IMR-90 (cell line): ENCODE data around the gene TSPEAR. TPM values are rescaled to one million over a fixed set of nuclear protein-coding genes. Genes with fewer than 3 reads are reported as not detected.

Experiments
- ATAC-seq: fragments of 200-7000 bp; cut with Tn5 transposase; 2 replicates; pipeline ENCODE4 v1.9.1; 2020; ENCODE audit warnings: low read depth, mild to moderate bottlenecking, moderate library complexity
- BruUV-seq: library from RNA; stranded (reverse); fragments of 400-500 nt; replicated peaks from 2 replicates; lab custom pipeline; 2021; lab: Mats Ljungman, UMichigan
- CTCF ChIA-PET: fragments of 300-600 bp; formaldehyde crosslinking; extraction: SDS; loops from one replicate; lab custom pipeline; 2021; ENCODE audit warnings: antibody characterized with exemption; lab: Yijun Ruan, JAX
- POLR2A ChIA-PET: fragments of 300-600 bp; sonication (Branson Sonifier 250); formaldehyde crosslinking; loops from one replicate; lab custom pipeline; 2022; ENCODE audit warnings: antibody characterized with exemption; ENCODE audit not compliant: unreplicated experiment; lab: Charles Lee
- DNase-seq: peaks from one replicate; pipeline ENCODE4 v3.0.0; 2013
- H2AFZ ChIP-seq: replicated peaks from 2 replicates; pipeline ENCODE3; 2013; ENCODE audit warnings: low read length, mild to moderate bottlenecking; ENCODE audit not compliant: poor library complexity
- H2AK5ac ChIP-seq: 2 replicates; pipeline ENCODE4 v1.6.1; 2013; ENCODE audit warnings: low read depth, low read length, inconsistent platforms
- H2AK9ac ChIP-seq: replicated peaks from 2 replicates; pipeline ENCODE3; 2013; ENCODE audit warnings: mild to moderate bottlenecking, low read depth, low read length, moderate library complexity; ENCODE audit not compliant: poor library complexity
- H2BK120ac ChIP-seq: 2 replicates; pipeline ENCODE4 v1.6.1; 2013; ENCODE audit warnings: low read depth, low read length, inconsistent platforms
- H2BK15ac ChIP-seq: 3 replicates; pipeline ENCODE4 v1.6.1; 2013; ENCODE audit warnings: low read depth, low read length, inconsistent platforms
- H2BK20ac ChIP-seq: 2 replicates; pipeline ENCODE4 v1.6.1; 2013; ENCODE audit warnings: low read depth, mild to moderate bottlenecking, inconsistent platforms, low read length, moderate library complexity
- H2BK5ac ChIP-seq: 2 replicates; pipeline ENCODE4 v1.6.1; 2013; ENCODE audit warnings: mild to moderate bottlenecking, low read depth, low read length, inconsistent platforms; ENCODE audit not compliant: poor library complexity, severe bottlenecking
- H3K14ac ChIP-seq: replicated peaks from 2 replicates; pipeline ENCODE4 v1.6.1; 2013; ENCODE audit warnings: low read depth, low read length, inconsistent platforms
- H3K18ac ChIP-seq: 2 replicates; pipeline ENCODE4 v1.6.1; 2013; ENCODE audit warnings: low read depth, low read length, control low read depth
- H3K23ac ChIP-seq: 2 replicates; pipeline ENCODE4 v1.6.1; 2013; ENCODE audit warnings: low read depth, low read length, inconsistent platforms
- H3K27ac ChIP-seq: 2 replicates; pipeline ENCODE4 v1.5.1; 2013; ENCODE audit warnings: mild to moderate bottlenecking, control low read depth, low read length; ENCODE audit not compliant: insufficient read depth
- H3K27me3 ChIP-seq: 2 replicates; pipeline ENCODE4 v1.6.1; 2013; ENCODE audit warnings: low read length; ENCODE audit not compliant: control insufficient read depth, insufficient read depth
- H3K36me3 ChIP-seq: 2 replicates; pipeline ENCODE4 v1.6.1; 2013; ENCODE audit warnings: low read length, mixed read lengths; ENCODE audit not compliant: control insufficient read depth, insufficient read depth
- H3K4ac ChIP-seq: 2 replicates; pipeline ENCODE4 v1.6.1; 2013; ENCODE audit warnings: low read depth, low read length, inconsistent platforms
- H3K4me1 ChIP-seq: 2 replicates; pipeline ENCODE4 v1.6.1; 2013; ENCODE audit warnings: low read length, mixed read lengths; ENCODE audit not compliant: control insufficient read depth, insufficient read depth
- H3K4me2 ChIP-seq: 2 replicates; pipeline ENCODE4 v1.6.1; 2013; ENCODE audit warnings: low read depth, mild to moderate bottlenecking, control low read depth, low read length, moderate library complexity
- H3K4me3 ChIP-seq: 2 replicates; pipeline ENCODE4 v1.5.1; 2013; ENCODE audit warnings: low read depth, mild to moderate bottlenecking, control low read depth, low read length, moderate library complexity; ENCODE audit not compliant: insufficient read depth
- H3K56ac ChIP-seq: 2 replicates; pipeline ENCODE4 v1.6.1; 2013; ENCODE audit warnings: low read length, inconsistent platforms; ENCODE audit not compliant: insufficient read depth; ENCODE audit errors: extremely low read depth
- H3K79me1 ChIP-seq, 2 experiments: 2 replicates each; pipeline ENCODE4 v1.6.1; 2013; ENCODE audit warnings: low read length in 2 of 2, inconsistent platforms in 1 of 2, low read depth in 1 of 2
- H3K9ac ChIP-seq: 2 replicates; pipeline ENCODE4 v1.6.1; 2013; ENCODE audit warnings: low read depth, low read length, control low read depth
- H3K9me1 ChIP-seq: 2 replicates; pipeline ENCODE4 v1.6.1; 2013; ENCODE audit warnings: low read length, inconsistent platforms; ENCODE audit not compliant: insufficient read depth
- H3K9me3 ChIP-seq: 2 replicates; pipeline ENCODE4 v1.6.1; 2013; ENCODE audit warnings: low read length; ENCODE audit not compliant: control insufficient read depth, insufficient read depth
- H4K20me1 ChIP-seq: 2 replicates; pipeline ENCODE4 v1.6.1; 2013; ENCODE audit warnings: low read length, inconsistent platforms; ENCODE audit not compliant: insufficient read depth
- H4K5ac ChIP-seq: 2 replicates; pipeline ENCODE4 v1.6.1; 2013; ENCODE audit warnings: mild to moderate bottlenecking, low read depth, low read length, control low read depth
- H4K8ac ChIP-seq, 2 experiments: 2 replicates each; pipeline ENCODE4 v1.6.1; 2013; ENCODE audit warnings: low read depth in 2 of 2, low read length in 2 of 2, control low read depth in 1 of 2, inconsistent platforms in 1 of 2
- H4K91ac ChIP-seq: 2 replicates; pipeline ENCODE4 v1.6.1; 2013; ENCODE audit warnings: low read depth, low read length, inconsistent platforms; ENCODE audit not compliant: insufficient read depth
- BHLHE40 ChIP-seq: fragments of 150-350 bp; IDR thresholded peaks from 2 replicates; pipeline ENCODE4 v1.6.1; 2016; ENCODE audit warnings: mild to moderate bottlenecking, low read depth, low read length
- CEBPB ChIP-seq: IDR thresholded peaks from 2 replicates; pipeline ENCODE4 v1.6.1; 2012; ENCODE audit warnings: low read depth, low read length, improper control_type of control experiment
- CHD1 ChIP-seq: IDR thresholded peaks from 2 replicates; pipeline ENCODE4 v1.6.1; 2012; ENCODE audit warnings: low read depth, low read length, improper control_type of control experiment
- ELK1 ChIP-seq: fragments of 150-350 bp; IDR thresholded peaks from 2 replicates; pipeline ENCODE4 v1.6.1; 2016; ENCODE audit warnings: low read depth, mild to moderate bottlenecking, low read length, moderate library complexity, borderline replicate concordance
- FOS ChIP-seq: fragments of 150-350 bp; IDR thresholded peaks from 2 replicates; pipeline ENCODE4 v1.6.1; 2016; ENCODE audit warnings: low read depth, low read length
- MAFK ChIP-seq: IDR thresholded peaks from 2 replicates; pipeline ENCODE4 v1.6.1; 2012; ENCODE audit warnings: low read depth, low read length, improper control_type of control experiment
- MAZ ChIP-seq: IDR thresholded peaks from 2 replicates; pipeline ENCODE4 v1.6.1; 2012; ENCODE audit warnings: low read depth, mild to moderate bottlenecking, low read length, improper control_type of control experiment, moderate library complexity, borderline replicate concordance
- MXI1 ChIP-seq: IDR thresholded peaks from 2 replicates; pipeline ENCODE4 v1.6.1; 2012; ENCODE audit warnings: low read depth, mild to moderate bottlenecking, low read length, moderate library complexity, borderline replicate concordance
- NFE2L2 ChIP-seq: fragments of 150-350 bp; IDR thresholded peaks from 2 replicates; pipeline ENCODE4 v1.6.1; 2016; ENCODE audit warnings: low read depth, mild to moderate bottlenecking, low read length
- POLR2A ChIP-seq: IDR thresholded peaks from 2 replicates; pipeline ENCODE4 v1.6.1; 2012; ENCODE audit warnings: mild to moderate bottlenecking, low read depth, low read length
- RAD21 ChIP-seq: IDR thresholded peaks from 2 replicates; pipeline ENCODE4 v1.6.1; 2012; ENCODE audit warnings: low read length, improper control_type of control experiment
- RCOR1 ChIP-seq: IDR thresholded peaks from 2 replicates; pipeline ENCODE4 v1.6.1; 2012; ENCODE audit warnings: mild to moderate bottlenecking, low read length, improper control_type of control experiment; ENCODE audit not compliant: insufficient replicate concordance
- RFX5 ChIP-seq: IDR thresholded peaks from 2 replicates; pipeline ENCODE4 v1.8.0; 2012; ENCODE audit warnings: low read depth, mild to moderate bottlenecking, low read length, moderate library complexity
- SMC3 ChIP-seq: fragments of 150-350 bp; IDR thresholded peaks from 2 replicates; pipeline ENCODE4 v1.6.1; 2016; ENCODE audit warnings: low read depth, mild to moderate bottlenecking, antibody characterized with exemption, low read length, moderate library complexity
- WGBS, 2 experiments: methylation state at CpG; one replicate each; pipeline versions ENCODE4 v1.1.5 to v1.1.7; 2013; ENCODE audit warnings: missing lambda C conversion rate in 2 of 2; ENCODE audit not compliant: insufficient read length in 1 of 2; ENCODE audit errors: extremely low coverage in 2 of 2; 5-methylcytosine and 5-hydroxymethylcytosine counted together
- dilution Hi-C: fragments of 300-500 bp; cut with HindIII; formaldehyde crosslinking; loops from one replicate; pipeline ENCODE4 v1.14.3; 2018; ENCODE audit warnings: low sequenced_read_pairs; ENCODE audit not compliant: unreplicated experiment
- in situ Hi-C: fragments of 300-500 bp; cut with MboI; formaldehyde crosslinking; loops from 3 replicates; pipeline ENCODE4 v1.14.3; 2019; ENCODE audit warnings: low sequenced_read_pairs, inconsistent platforms, mixed read lengths
- intact Hi-C: fragments of 100-400 bp; cut with micrococcal nuclease; formaldehyde crosslinking; loops from 2 replicates; pipeline ENCODE4 v1.10.0; 2022
- polyA plus RNA-seq, 3 experiments: library from polyadenylated mRNA; depleted of rRNA; stranded (reverse); fragments of >200 nt; gene quantifications; 2 replicates each; pipeline ENCODE4 v1.2.3, GENCODE V29; 2012; ENCODE audit warnings: low replicate concordance in 1 of 3
- total RNA-seq: library from RNA; depleted of rRNA; stranded (reverse); fragments of >200 nt; gene quantifications from 2 replicates; pipeline ENCODE4 v1.2.3, GENCODE V29; 2012
- TF ChIP-seq, protein P1 (sequence below): conservative IDR thresholded peaks from 2 replicates; pipeline ENCODE4 v1.5.1; 2012; ENCODE audit warnings: mild to moderate bottlenecking, low read depth, low read length, improper control_type of control experiment
- TF ChIP-seq, protein P2 (sequence below): fragments of 150-350 bp; IDR thresholded peaks from 2 replicates; pipeline ENCODE4 v1.6.1; 2017; ENCODE audit warnings: mild to moderate bottlenecking, antibody characterized with exemption, low read length, low read depth

TSPEAR gene
- total and polyA plus RNA-seq, 2 of the 4 experiments (the other 2 are of a cell fraction): not detected

GRCh38 chr21:44753357-44753756 is 42.0 kb upstream of the TSPEAR start:
- Histone ChIP-seq H4K8ac (no peak overlapping the region), H4K91ac (no peak overlapping the region), H2BK20ac (no peak overlapping the region), H2BK5ac (no peak overlapping the region), H3K18ac (no peak overlapping the region), H3K36me3 (no peaks in the 10 kb centered on the region), H2AK5ac (no peak overlapping the region), H3K9me1 (peaks cover 2% of the 10 kb centered on the region; the same call in 1 of the 2 replicates), H2AK9ac (no peak overlapping the region), H3K27me3 (peaks cover 33% of the 10 kb centered on the region), H3K4me1 (no peaks in the 10 kb centered on the region), H4K5ac (no peak overlapping the region), H3K4ac (no peak overlapping the region), H4K20me1 (no peaks in the 10 kb centered on the region), H3K9me3 (0 out of 2 replicates have a peak, but pooled peaks cover 2% of the 10 kb centered on the region), H3K23ac (no peak overlapping the region), H3K56ac (no peak overlapping the region), H3K79me1 (no peaks in the 10 kb centered on the region), H3K14ac (no peak overlapping the region), H3K27ac (no peak overlapping the region), H3K4me2 (no peak overlapping the region), H2BK15ac (no peak overlapping the region), H2AFZ (no peak overlapping the region), H3K9ac (no peak overlapping the region), H2BK120ac (no peak overlapping the region), H3K4me3 (no peak overlapping the region)
- dilution Hi-C loops (no loop called here), in situ Hi-C loops (no loop called here), intact Hi-C loops (no loop called here)
- DNase-seq (no peak), ATAC-seq (no peak)
- ChIA-PET CTCF (no interaction called here), POLR2A (no interaction called here)
- TF ChIP-seq, protein P1, sequence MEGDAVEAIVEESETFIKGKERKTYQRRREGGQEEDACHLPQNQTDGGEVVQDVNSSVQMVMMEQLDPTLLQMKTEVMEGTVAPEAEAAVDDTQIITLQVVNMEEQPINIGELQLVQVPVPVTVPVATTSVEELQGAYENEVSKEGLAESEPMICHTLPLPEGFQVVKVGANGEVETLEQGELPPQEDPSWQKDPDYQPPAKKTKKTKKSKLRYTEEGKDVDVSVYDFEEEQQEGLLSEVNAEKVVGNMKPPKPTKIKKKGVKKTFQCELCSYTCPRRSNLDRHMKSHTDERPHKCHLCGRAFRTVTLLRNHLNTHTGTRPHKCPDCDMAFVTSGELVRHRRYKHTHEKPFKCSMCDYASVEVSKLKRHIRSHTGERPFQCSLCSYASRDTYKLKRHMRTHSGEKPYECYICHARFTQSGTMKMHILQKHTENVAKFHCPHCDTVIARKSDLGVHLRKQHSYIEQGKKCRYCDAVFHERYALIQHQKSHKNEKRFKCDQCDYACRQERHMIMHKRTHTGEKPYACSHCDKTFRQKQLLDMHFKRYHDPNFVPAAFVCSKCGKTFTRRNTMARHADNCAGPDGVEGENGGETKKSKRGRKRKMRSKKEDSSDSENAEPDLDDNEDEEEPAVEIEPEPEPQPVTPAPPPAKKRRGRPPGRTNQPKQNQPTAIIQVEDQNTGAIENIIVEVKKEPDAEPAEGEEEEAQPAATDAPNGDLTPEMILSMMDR: no peak
- no peak for TF ChIP-seq CHD1
- TF ChIP-seq BHLHE40: no peak
- no peak for TF ChIP-seq ELK1
- no peak for TF ChIP-seq CEBPB
- TF ChIP-seq MAFK: no peak
- TF ChIP-seq, protein P2, sequence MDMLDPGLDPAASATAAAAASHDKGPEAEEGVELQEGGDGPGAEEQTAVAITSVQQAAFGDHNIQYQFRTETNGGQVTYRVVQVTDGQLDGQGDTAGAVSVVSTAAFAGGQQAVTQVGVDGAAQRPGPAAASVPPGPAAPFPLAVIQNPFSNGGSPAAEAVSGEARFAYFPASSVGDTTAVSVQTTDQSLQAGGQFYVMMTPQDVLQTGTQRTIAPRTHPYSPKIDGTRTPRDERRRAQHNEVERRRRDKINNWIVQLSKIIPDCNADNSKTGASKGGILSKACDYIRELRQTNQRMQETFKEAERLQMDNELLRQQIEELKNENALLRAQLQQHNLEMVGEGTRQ: no peak
- TF ChIP-seq FOS: no peak
- no peak for TF ChIP-seq MXI1
- no peak for TF ChIP-seq RAD21
- TF ChIP-seq RFX5: no peak
- no peak for TF ChIP-seq MAZ
- TF ChIP-seq RCOR1: no peak
- no peak for TF ChIP-seq NFE2L2
- TF ChIP-seq SMC3: no peak
- TF ChIP-seq POLR2A: no peak
- WGBS, 2 experiments: 84% methylated on average over 8 of the region's 19 CpGs; no CpG with 5 or more reads in 1 of the 2 experiments
- BruUV-seq: no TSS peak
